Aorta (tissue), 5 donors: ENCODE results near the gene HIRIP3. TPM values are rescaled to one million over a fixed set of nuclear protein-coding genes. Genes with fewer than 3 reads are reported as not detected.
"Not testable (repeated sequence)": the region's sequence is repeated elsewhere in the genome, so short reads cannot be mapped to it uniquely, and the experiment has no call there.

Source experiments
- ATAC-seq: fragments of 200-7000 bp; cut with Tn5 transposase; one replicate; pipeline ENCODE4 v1.9.1; 2022; ENCODE audit warnings: moderate library complexity; ENCODE audit not compliant: low FRiP score
- DNase-seq, 2 donors: peaks; one replicate each; pipeline ENCODE4 v3.0.0-alpha.2; 2020
- H3K27ac ChIP-seq, 2 donors: one replicate each; pipeline ENCODE4 v1.5.1; 2013; ENCODE audit warnings: low read length in 2 of 2, mild to moderate bottlenecking in 2 of 2, moderate library complexity in 2 of 2, control low read depth in 1 of 2, inconsistent platforms in 1 of 2, low read depth in 1 of 2
- H3K27me3 ChIP-seq, 2 donors: one replicate each; pipeline ENCODE4 v1.6.1; 2013; ENCODE audit warnings: control low read depth in 1 of 2, low read length in 1 of 2, mild to moderate bottlenecking in 1 of 2, moderate library complexity in 1 of 2; ENCODE audit not compliant: insufficient read depth in 2 of 2, control insufficient read depth in 1 of 2
- H3K36me3 ChIP-seq, 2 donors: one replicate each; pipeline ENCODE4 v1.6.1; 2013; ENCODE audit warnings: control low read depth in 1 of 2, low read length in 1 of 2, mild to moderate bottlenecking in 1 of 2; ENCODE audit not compliant: insufficient read depth in 2 of 2, control insufficient read depth in 1 of 2
- H3K4me1 ChIP-seq, 2 donors: one replicate each; pipeline ENCODE4 v1.6.1; 2013; ENCODE audit warnings: low read length in 2 of 2, control low read depth in 1 of 2, mild to moderate bottlenecking in 1 of 2, moderate library complexity in 1 of 2; ENCODE audit not compliant: insufficient read depth in 2 of 2, control insufficient read depth in 1 of 2
- H3K4me3 ChIP-seq, 2 donors: one replicate each; pipeline ENCODE4 v1.5.1; 2013; ENCODE audit warnings: low read length in 2 of 2, control low read depth in 1 of 2, mild to moderate bottlenecking in 1 of 2
- H3K9me3 ChIP-seq: one replicate; pipeline ENCODE4 v1.6.1; 2013; ENCODE audit warnings: mild to moderate bottlenecking, low read length; ENCODE audit not compliant: control insufficient read depth
- WGBS, 2 donors: extraction: QIAGEN DNeasy Blood & Tissue Kit; methylation state at CpG; one replicate each; pipeline ENCODE4 v1.1.7; 2013; 5-methylcytosine and 5-hydroxymethylcytosine counted together
- intact Hi-C, 2 donors: fragments of 100-400 bp; cut with DNase I; formaldehyde crosslinking; loops; one replicate each; pipeline versions ENCODE4 v1.14.2 to v1.15.0; 2022
- long read RNA-seq, 2 donors: library from polyadenylated mRNA; unstranded; transcript quantifications; one replicate each; pipeline ENCODE4 v2.0.0, GENCODE V29; 2020 to 2021
- polyA plus RNA-seq, 2 donors: library from polyadenylated mRNA; stranded (reverse); fragments of 200-250 nt; gene quantifications; one replicate each; pipeline ENCODE4 v1.2.3, GENCODE V29; 2013
- total RNA-seq, 2 donors: library from RNA; stranded (reverse); fragmentation: NEBNext Ultra II Directional; extraction: Animal tissue kit (Norgen Biotek cat#: 25700); gene quantifications; one replicate each; pipeline ENCODE4 v1.2.1, GENCODE V29; 2021
- donor health status: healthy with polysubstance abuse.
- donor health status: Bipolar disorder and iron deficiency.
- donor health status: DM: no; HTN: no; CAD: no.
- donor health status: DM: no; HTN: no; CAD: no.
- donor health status: DM: yes; HTN: yes; CAD: no.

Gene HIRIP3, protein sequence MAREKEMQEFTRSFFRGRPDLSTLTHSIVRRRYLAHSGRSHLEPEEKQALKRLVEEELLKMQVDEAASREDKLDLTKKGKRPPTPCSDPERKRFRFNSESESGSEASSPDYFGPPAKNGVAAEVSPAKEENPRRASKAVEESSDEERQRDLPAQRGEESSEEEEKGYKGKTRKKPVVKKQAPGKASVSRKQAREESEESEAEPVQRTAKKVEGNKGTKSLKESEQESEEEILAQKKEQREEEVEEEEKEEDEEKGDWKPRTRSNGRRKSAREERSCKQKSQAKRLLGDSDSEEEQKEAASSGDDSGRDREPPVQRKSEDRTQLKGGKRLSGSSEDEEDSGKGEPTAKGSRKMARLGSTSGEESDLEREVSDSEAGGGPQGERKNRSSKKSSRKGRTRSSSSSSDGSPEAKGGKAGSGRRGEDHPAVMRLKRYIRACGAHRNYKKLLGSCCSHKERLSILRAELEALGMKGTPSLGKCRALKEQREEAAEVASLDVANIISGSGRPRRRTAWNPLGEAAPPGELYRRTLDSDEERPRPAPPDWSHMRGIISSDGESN
- total RNA-seq (1 to 10 TPM; 7.9 to 8.8 TPM), polyA plus RNA-seq (10 to 100 TPM; 13.3 to 23.6 TPM)
- long read RNA-seq, donor 1, transcript HIRIP3-204 (6 exons, 988 nt): minor isoform, 5 of 51 reads
- long read RNA-seq, donor 1, transcript HIRIP3-201 (7 exons, 3,388 nt): major isoform, 32 of 51 reads
- long read RNA-seq, donor 1, partial matches to known transcripts: 11 of 51 reads
- long read RNA-seq, donor 1, other reads (novel, unspliced or antisense): 3 of 51 reads
- long read RNA-seq, donor 2, transcript HIRIP3-201 (7 exons, 3,388 nt): major isoform, 10 of 12 reads
- long read RNA-seq, donor 2, partial matches to known transcripts: 1 of 12 reads
- long read RNA-seq, donor 2, other reads (novel, unspliced or antisense): 1 of 12 reads

GRCh38 chr16:29995324-29995910 is at the start of gene HIRIP3:
TSS of gene HIRIP3 (minus strand) at chr16:29995617. CDS start at chr16:29995605, 12 bp downstream.
- Histone ChIP-seq H3K36me3 (no peaks in the 10 kb centered on the region), H3K27me3 (no peaks in the 10 kb centered on the region), H3K4me1 (no peaks in the 10 kb centered on the region), H3K27ac (peak within 1 kb of the TSS in 1 of 2 donors; percentile 79), H3K4me3 (peak within 1 kb of the TSS; percentile 62 to 66), H3K9me3 (no peaks in the 10 kb centered on the region)
- DNase-seq: peak; percentile 92 to 95
- WGBS, 2 donors: 0 to 1% methylated on average over 53 of the region's 53 CpGs
- peak; percentile 90 for ATAC-seq
- intact Hi-C loops: loop anchor here in 1 of 2 donors (2.0 to 10.0 kb wide), 3 partner anchors 33 to 181 kb away; partner anchors contain the start of genes KCTD13, PAGR1, PRRT2 and TMEM219

- Histone ChIP-seq H3K4me1 (no peaks in the 10 kb centered on the region), H3K4me3 (no peak overlapping the region), H3K36me3 (no peaks in the 10 kb centered on the region), H3K27ac (no peak overlapping the region), H3K27me3 (no peaks in the 10 kb centered on the region), H3K9me3 (no peaks in the 10 kb centered on the region)
- 22 to 26% methylated on average over 5 of the region's 5 CpGs for WGBS, 2 donors
- ATAC-seq (no peak), DNase-seq (no peak)
- intact Hi-C loops: no loop called here
These were observed 46.4 kb upstream of the HIRIP3 start for GRCh38 chr16:30041841-30042240.

DNA sequence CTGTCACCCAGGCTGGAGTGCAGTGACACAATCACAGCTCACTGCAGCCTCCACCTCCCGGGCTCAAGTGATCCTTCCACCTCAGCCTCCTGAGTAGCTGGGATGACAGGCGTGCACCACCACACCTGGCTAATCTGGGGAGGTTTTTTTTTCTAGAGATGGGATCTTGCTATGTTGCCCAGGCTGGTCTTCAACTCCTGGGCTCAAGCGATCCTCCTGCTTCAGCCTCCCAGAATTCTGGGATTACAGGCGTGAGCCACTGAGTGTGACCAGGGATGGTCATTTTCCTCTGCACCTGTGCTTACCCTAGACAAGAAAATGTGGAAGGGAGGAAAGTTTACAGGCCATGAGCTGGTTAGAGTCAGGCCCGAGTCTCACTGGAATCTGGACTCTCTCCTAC is 45.3 kb upstream of the HIRIP3 start:
- ATAC-seq, H3K4me3 ChIP-seq, H3K27me3 ChIP-seq, H3K9me3 ChIP-seq, H3K27ac ChIP-seq, H3K36me3 ChIP-seq, DNase-seq, intact Hi-C loops, H3K4me1 ChIP-seq: not testable (repeated sequence)
- WGBS, 2 donors: 79 to 82% methylated on average over 5 of the region's 5 CpGs

GRCh38 chr16:30040221-30040620 is 44.8 kb upstream of the HIRIP3 start:
- Histone ChIP-seq H3K4me1 (no peaks in the 10 kb centered on the region), H3K9me3 (no peaks in the 10 kb centered on the region), H3K27me3 (no peaks in the 10 kb centered on the region), H3K4me3 (no peak overlapping the region), H3K27ac (no peak overlapping the region), H3K36me3 (no peaks in the 10 kb centered on the region)
- WGBS, 2 donors: 64 to 69% methylated on average over 5 of the region's 5 CpGs
- ATAC-seq (no peak), DNase-seq (no peak)
- intact Hi-C loops: no loop called here

- no peak for DNase-seq
- Histone ChIP-seq H3K4me1 (no peaks in the 10 kb centered on the region), H3K9me3 (no peaks in the 10 kb centered on the region), H3K27me3 (no peaks in the 10 kb centered on the region), H3K36me3 (no peaks in the 10 kb centered on the region), H3K27ac (no peak overlapping the region), H3K4me3 (no peak overlapping the region)
- intact Hi-C loops: no loop called here
- no peak for ATAC-seq
- 64 to 68% methylated on average over 7 of the region's 7 CpGs for WGBS, 2 donors
These were observed 37.9 kb upstream of the HIRIP3 start for GRCh38 chr16:30033270-30033669.

GRCh38 chr16:30032083-30032819 is 36.8 kb upstream of the HIRIP3 start:
- Histone ChIP-seq H3K9me3 (no peaks in the 10 kb centered on the region), H3K4me3 (no peak overlapping the region), H3K36me3 (no peaks in the 10 kb centered on the region), H3K4me1 (no peaks in the 10 kb centered on the region), H3K27ac (no peak overlapping the region), H3K27me3 (no peaks in the 10 kb centered on the region)
- DNase-seq (no peak), ATAC-seq (peak; percentile 53)
- WGBS, 2 donors: 21 to 27% methylated on average over 12 of the region's 12 CpGs
- intact Hi-C loops: no loop called here

GRCh38 chr16:30031477-30031918 is 36.1 kb upstream of the HIRIP3 start:
- H3K27me3 ChIP-seq: no peaks in the 10 kb centered on the region

DNA sequence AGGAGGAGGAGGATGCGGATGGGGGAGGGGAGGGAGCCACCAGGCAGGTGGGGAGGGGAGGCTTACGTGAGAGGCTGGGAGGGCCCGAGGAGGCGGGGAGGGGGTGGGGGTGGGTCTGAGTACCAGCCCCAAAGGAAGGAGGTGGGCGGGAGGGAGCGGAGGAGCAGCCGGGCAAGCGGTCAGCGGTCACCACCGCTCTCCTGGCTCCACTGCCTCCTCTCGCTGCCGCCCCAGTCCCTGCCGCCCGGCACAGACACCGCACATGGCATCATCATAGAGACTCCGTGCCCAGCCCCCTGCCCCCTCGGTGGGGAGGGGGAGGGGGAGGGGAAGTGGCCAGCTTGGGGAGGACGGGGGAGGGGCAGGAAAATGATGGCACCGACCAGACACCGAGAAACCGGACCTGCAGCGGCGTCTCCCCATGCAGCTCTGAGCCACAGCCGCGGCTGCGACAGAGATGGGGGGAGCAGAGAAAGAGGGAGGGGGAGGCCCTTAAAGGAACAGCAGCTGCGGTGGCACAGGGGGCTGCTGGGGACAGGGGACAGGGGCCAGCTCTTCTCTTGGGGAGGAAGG is 35.5 kb upstream of the HIRIP3 start, which contains the start of gene TLCD3B:
Gene TLCD3B (minus strand): TSS at position 431 of the 573 bp plus-strand sequence. CDS start 744 bp downstream, outside the sequence.
- no peak within 1 kb of the TSS for H3K27ac ChIP-seq
- ATAC-seq (no peak), DNase-seq (no peak)
- 1% methylated on average over 19 to 27 of the region's 27 CpGs for WGBS, 2 donors
- intact Hi-C loops: no loop called here
- no peaks in the 10 kb centered on the region for H3K36me3 ChIP-seq
- H3K4me3 ChIP-seq: no peak within 1 kb of the TSS
- H3K4me1 ChIP-seq: no peaks in the 10 kb centered on the region
- H3K9me3 ChIP-seq: no peaks in the 10 kb centered on the region
- H3K27me3 ChIP-seq: no peaks in the 10 kb centered on the region

More at GRCh38 chr16:30031477-30031918, 36.1 kb upstream of the HIRIP3 start:
- ATAC-seq: no peak
- no peak for DNase-seq
- WGBS, 2 donors: 17 to 18% methylated on average over 11 of the region's 11 CpGs
- H3K27ac ChIP-seq: no peak overlapping the region
- H3K36me3 ChIP-seq: no peaks in the 10 kb centered on the region
- no peaks in the 10 kb centered on the region for H3K4me1 ChIP-seq
- intact Hi-C loops: no loop called here
- H3K4me3 ChIP-seq: no peak overlapping the region
- no peaks in the 10 kb centered on the region for H3K9me3 ChIP-seq
